ENCODE data around the gene C1orf116.

DNA sequence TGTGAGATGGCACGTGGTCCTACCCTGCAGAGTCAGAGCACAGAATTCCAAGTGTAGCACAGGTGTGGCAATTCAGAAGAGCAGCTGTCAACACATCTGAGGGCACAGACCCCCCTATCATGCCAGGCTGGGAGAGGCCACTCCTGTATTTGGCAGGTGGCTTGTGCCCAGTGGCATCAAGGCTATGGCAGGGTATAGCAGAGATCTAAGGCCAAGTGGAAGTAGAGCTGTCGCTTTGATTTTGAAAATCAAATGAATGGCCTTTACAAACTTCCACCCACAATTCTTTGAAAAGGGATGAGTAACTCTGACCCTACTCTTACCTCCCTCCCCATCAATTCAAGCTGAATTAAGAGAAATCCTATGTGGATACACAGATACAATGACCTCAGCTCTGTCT is 13.4 kb downstream of the C1orf116 start:
- TF ChIP-seq TCF4 (CRISPR knock-in tag; IDR thresholded peaks at IDR 0.05; ENCODE audit: borderline replicate concordance) = no peak
- TF ChIP-seq RARB (CRISPR knock-in tag; IDR thresholded peaks at IDR 0.05) = no peak
- no peak for TF ChIP-seq ZNF8 (CRISPR knock-in tag; IDR thresholded peaks at IDR 0.05)
- no peak for TF ChIP-seq CSDC2 (CRISPR knock-in tag; IDR thresholded peaks at IDR 0.05)
- TF ChIP-seq ARNTL (CRISPR knock-in tag; IDR thresholded peaks at IDR 0.05; ENCODE audit: borderline replicate concordance, low read depth) = no peak
- TF ChIP-seq, protein P1, sequence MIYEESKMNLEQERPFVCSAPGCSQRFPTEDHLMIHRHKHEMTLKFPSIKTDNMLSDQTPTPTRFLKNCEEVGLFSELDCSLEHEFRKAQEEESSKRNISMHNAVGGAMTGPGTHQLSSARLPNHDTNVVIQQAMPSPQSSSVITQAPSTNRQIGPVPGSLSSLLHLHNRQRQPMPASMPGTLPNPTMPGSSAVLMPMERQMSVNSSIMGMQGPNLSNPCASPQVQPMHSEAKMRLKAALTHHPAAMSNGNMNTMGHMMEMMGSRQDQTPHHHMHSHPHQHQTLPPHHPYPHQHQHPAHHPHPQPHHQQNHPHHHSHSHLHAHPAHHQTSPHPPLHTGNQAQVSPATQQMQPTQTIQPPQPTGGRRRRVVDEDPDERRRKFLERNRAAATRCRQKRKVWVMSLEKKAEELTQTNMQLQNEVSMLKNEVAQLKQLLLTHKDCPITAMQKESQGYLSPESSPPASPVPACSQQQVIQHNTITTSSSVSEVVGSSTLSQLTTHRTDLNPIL (CRISPR knock-in tag; IDR thresholded peaks at IDR 0.05; ENCODE audit: low read depth) = no peak
- TF ChIP-seq, protein P2, sequence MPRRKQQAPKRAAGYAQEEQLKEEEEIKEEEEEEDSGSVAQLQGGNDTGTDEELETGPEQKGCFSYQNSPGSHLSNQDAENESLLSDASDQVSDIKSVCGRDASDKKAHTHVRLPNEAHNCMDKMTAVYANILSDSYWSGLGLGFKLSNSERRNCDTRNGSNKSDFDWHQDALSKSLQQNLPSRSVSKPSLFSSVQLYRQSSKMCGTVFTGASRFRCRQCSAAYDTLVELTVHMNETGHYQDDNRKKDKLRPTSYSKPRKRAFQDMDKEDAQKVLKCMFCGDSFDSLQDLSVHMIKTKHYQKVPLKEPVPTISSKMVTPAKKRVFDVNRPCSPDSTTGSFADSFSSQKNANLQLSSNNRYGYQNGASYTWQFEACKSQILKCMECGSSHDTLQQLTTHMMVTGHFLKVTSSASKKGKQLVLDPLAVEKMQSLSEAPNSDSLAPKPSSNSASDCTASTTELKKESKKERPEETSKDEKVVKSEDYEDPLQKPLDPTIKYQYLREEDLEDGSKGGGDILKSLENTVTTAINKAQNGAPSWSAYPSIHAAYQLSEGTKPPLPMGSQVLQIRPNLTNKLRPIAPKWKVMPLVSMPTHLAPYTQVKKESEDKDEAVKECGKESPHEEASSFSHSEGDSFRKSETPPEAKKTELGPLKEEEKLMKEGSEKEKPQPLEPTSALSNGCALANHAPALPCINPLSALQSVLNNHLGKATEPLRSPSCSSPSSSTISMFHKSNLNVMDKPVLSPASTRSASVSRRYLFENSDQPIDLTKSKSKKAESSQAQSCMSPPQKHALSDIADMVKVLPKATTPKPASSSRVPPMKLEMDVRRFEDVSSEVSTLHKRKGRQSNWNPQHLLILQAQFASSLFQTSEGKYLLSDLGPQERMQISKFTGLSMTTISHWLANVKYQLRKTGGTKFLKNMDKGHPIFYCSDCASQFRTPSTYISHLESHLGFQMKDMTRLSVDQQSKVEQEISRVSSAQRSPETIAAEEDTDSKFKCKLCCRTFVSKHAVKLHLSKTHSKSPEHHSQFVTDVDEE (CRISPR knock-in tag; IDR thresholded peaks at IDR 0.05) = no peak

Measured in SK-N-SH treated with all-trans-retinoic acid at 6 μM for 48 hours (cell line).